MM.1S (cell line): ENCODE measurements around the gene PPP1R12B.
A peak's percentile ranks its signal among the peaks of the same experiment; 100 is the strongest.
"Not testable (repeated sequence)": the region's sequence is repeated elsewhere in the genome, so short reads cannot be mapped to it uniquely, and the experiment has no call there.

Source experiments
- DNase-seq: peaks from one replicate; pipeline ENCODE4 v3.0.0-alpha.2; 2015
- H2AFZ ChIP-seq: fragments of 300-600 bp; sonication (generic); 2 replicates; pipeline ENCODE4 v1.6.0; 2016; ENCODE audit warnings: antibody characterized with exemption, low read length
- H3F3A ChIP-seq: fragments of 300-600 bp; sonication (generic); 2 replicates; pipeline ENCODE4 v1.6.1; 2016; ENCODE audit warnings: mild to moderate bottlenecking, antibody characterized with exemption, low read length, moderate library complexity, mixed read lengths; ENCODE audit not compliant: insufficient read depth
- H3K27ac ChIP-seq: fragments of 300-600 bp; sonication (generic); 2 replicates; pipeline ENCODE4 v1.5.1; 2016; ENCODE audit warnings: mild to moderate bottlenecking, low read length
- H3K27me3 ChIP-seq: fragments of 300-600 bp; sonication (generic); replicated peaks from 2 replicates; pipeline ENCODE4 v1.6.0; 2016; ENCODE audit warnings: low read length; ENCODE audit not compliant: insufficient read depth
- H3K36me3 ChIP-seq: fragments of 300-600 bp; sonication (generic); replicated peaks from 2 replicates; pipeline ENCODE4 v1.6.1; 2016; ENCODE audit warnings: mild to moderate bottlenecking, low read length, mixed read lengths; ENCODE audit not compliant: insufficient read depth
- H3K4me1 ChIP-seq: fragments of 300-600 bp; sonication (generic); 2 replicates; pipeline ENCODE4 v1.6.1; 2016; ENCODE audit warnings: low read length, mixed read lengths
- H3K4me2 ChIP-seq: fragments of 300-600 bp; sonication (generic); 2 replicates; pipeline ENCODE4 v1.6.0; 2016; ENCODE audit warnings: low read depth, low read length
- H3K4me3 ChIP-seq: fragments of 300-600 bp; sonication (generic); 2 replicates; pipeline ENCODE4 v1.5.1; 2016; ENCODE audit warnings: low read length, mixed read lengths
- H3K79me2 ChIP-seq: fragments of 300-600 bp; sonication (generic); 2 replicates; pipeline ENCODE4 v1.6.1; 2016; ENCODE audit warnings: mixed run types, low read length, mixed read lengths
- H3K9ac ChIP-seq: fragments of 300-600 bp; sonication (generic); 2 replicates; pipeline ENCODE4 v1.6.1; 2016; ENCODE audit warnings: low read length, mixed read lengths
- H3K9me2 ChIP-seq: fragments of 300-600 bp; sonication (generic); replicated peaks from 2 replicates; pipeline ENCODE4 v1.6.1; 2016; ENCODE audit warnings: mild to moderate bottlenecking, low read length, mixed read lengths; ENCODE audit not compliant: insufficient read depth
- H3K9me3 ChIP-seq: fragments of 300-600 bp; sonication (generic); replicated peaks from 2 replicates; pipeline ENCODE4 v1.6.1; 2016; ENCODE audit warnings: mild to moderate bottlenecking, low read length, mixed read lengths; ENCODE audit not compliant: insufficient read depth
- H4K20me1 ChIP-seq: fragments of 300-600 bp; sonication (generic); 2 replicates; pipeline ENCODE4 v1.6.1; 2016; ENCODE audit warnings: mild to moderate bottlenecking, low read length, moderate library complexity, mixed read lengths; ENCODE audit not compliant: insufficient read depth
- EZH2 ChIP-seq: fragments of 300-600 bp; sonication (generic); optimal IDR thresholded peaks from 2 replicates; pipeline ENCODE3; 2017; ENCODE audit warnings: low read depth, mild to moderate bottlenecking, antibody characterized with exemption, low read length, mixed read lengths
- EZH2phosphoT487 ChIP-seq: fragments of 300-600 bp; sonication (generic); IDR thresholded peaks from 2 replicates; pipeline ENCODE4 v1.6.1; 2018; ENCODE audit warnings: antibody characterized with exemption, low read length
- TF ChIP-seq, protein P1 (sequence below): fragments of 300-600 bp; sonication (generic); IDR thresholded peaks from 2 replicates; pipeline ENCODE4 v1.5.1; 2016; ENCODE audit warnings: antibody characterized with exemption, low read length, mixed read lengths

The PPP1R12B gene

DNA sequence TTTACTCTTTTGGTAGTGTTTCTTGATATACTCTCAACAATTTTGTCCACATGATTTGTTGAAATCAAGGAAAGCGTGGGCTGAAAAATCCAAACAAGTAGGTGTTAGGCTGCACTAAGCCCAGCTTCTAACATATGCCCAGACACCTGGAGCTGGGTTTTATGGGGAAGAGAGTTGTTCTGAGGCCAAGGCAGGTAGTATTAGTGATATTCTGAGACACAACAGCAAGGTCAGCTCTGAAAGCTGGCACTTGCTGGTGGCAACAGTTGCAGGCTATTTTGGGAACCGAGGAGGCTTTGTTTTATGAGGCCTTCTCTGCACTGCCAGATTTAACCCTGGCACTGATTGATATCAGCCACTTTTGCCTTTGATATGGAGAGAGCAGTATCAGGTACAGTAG lies 61.8 kb downstream of the PPP1R12B start:
- not testable (repeated sequence) for H3K36me3 ChIP-seq, H2AFZ ChIP-seq, H3K27me3 ChIP-seq, H3K9me3 ChIP-seq, H3K9me2 ChIP-seq, H4K20me1 ChIP-seq
- peaks cover 14% of the 10 kb centered on the region for H3F3A ChIP-seq
- peak; percentile 73 for DNase-seq
- H3K4me3 ChIP-seq = peak overlapping the region; percentile 23; the same call in 1 of the 2 replicates
- H3K4me2 ChIP-seq = peak overlapping the region; percentile 73
- H3K79me2 ChIP-seq = peaks cover 44% of the 10 kb centered on the region
- H3K27ac ChIP-seq = peak overlapping the region; percentile 71; the same call in 1 of the 2 replicates
- peaks cover 21% of the 10 kb centered on the region for H3K4me1 ChIP-seq
- peak overlapping the region; percentile 9; the same call in 1 of the 2 replicates for H3K9ac ChIP-seq

DNA sequence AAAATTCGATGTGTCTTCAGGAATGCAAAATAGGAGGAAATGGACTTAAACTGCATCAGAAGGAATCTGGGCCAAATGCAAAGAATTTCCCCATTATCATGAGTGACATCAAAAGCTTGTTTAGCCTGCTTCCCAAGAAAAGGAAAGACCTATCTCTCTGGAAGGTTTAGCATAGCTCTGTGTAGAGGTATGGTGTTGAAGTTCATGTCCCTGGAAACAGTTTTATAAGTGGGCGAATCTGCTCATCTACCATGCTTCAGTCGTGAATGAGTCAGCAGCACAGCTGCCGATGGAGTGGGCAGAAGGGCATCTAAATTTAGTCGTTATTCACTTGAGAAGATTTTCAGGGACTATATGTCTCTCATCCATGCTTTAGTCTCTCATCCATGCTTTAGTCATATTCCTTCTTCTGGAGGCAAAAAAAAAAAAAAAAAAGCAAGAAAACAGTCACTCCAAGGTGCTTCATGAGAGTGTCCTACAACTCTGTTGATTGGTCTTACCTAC lies 62.4 kb downstream of the PPP1R12B start:
- not testable (repeated sequence) for DNase-seq, H4K20me1 ChIP-seq, H3K9me3 ChIP-seq, H3K27me3 ChIP-seq, H3K36me3 ChIP-seq, H3K9me2 ChIP-seq
- H3K9ac ChIP-seq = peak overlapping the region; percentile 18; the same call in 1 of the 2 replicates
- H3K4me3 ChIP-seq = peak overlapping the region; percentile 23
- H2AFZ ChIP-seq = peak overlapping the region; percentile 10; the same call in 1 of the 2 replicates
- peak overlapping the region; percentile 73 for H3K4me2 ChIP-seq
- H3K27ac ChIP-seq = peak overlapping the region; percentile 71; the same call in 1 of the 2 replicates
- peaks cover 44% of the 10 kb centered on the region for H3K79me2 ChIP-seq
- H3F3A ChIP-seq = peaks cover 14% of the 10 kb centered on the region
- H3K4me1 ChIP-seq = peaks cover 21% of the 10 kb centered on the region

DNA sequence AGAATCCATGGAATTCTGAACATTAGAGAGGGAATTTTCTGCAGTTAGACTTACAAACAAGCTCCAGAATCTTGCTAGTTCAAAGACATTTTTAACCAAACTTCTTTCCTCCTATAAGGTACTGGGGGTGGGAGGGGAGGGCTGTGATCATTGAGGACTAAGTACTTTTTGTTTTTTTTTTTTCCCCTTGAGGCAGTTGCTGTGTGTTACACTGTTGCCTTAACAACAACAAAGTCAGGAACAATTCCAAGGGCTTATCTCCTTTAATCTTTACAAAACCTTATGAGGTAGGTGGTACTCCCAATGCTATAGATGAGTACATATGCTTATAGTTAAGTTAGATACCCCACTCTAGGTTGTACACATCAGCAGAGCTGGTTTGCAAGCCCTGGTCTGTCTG lies 62.9 kb downstream of the PPP1R12B start:
- H3K9ac ChIP-seq = no peak overlapping the region
- no peaks in the 10 kb centered on the region for H3K9me3 ChIP-seq
- H3K4me2 ChIP-seq = peak overlapping the region; percentile 73; the same call in 1 of the 2 replicates
- H3F3A ChIP-seq = peaks cover 14% of the 10 kb centered on the region
- 0 out of 2 replicates have a peak overlapping the region, but pooled peaks have one; percentile 10 for H2AFZ ChIP-seq
- DNase-seq = no peak
- H3K4me1 ChIP-seq = peaks cover 21% of the 10 kb centered on the region
- no peaks in the 10 kb centered on the region for H3K36me3 ChIP-seq
- no peak overlapping the region for H3K4me3 ChIP-seq
- no peaks in the 10 kb centered on the region for H3K27me3 ChIP-seq
- TF ChIP-seq EZH2phosphoT487 = no peak
- no peak for TF ChIP-seq EZH2
- TF ChIP-seq, protein P1, sequence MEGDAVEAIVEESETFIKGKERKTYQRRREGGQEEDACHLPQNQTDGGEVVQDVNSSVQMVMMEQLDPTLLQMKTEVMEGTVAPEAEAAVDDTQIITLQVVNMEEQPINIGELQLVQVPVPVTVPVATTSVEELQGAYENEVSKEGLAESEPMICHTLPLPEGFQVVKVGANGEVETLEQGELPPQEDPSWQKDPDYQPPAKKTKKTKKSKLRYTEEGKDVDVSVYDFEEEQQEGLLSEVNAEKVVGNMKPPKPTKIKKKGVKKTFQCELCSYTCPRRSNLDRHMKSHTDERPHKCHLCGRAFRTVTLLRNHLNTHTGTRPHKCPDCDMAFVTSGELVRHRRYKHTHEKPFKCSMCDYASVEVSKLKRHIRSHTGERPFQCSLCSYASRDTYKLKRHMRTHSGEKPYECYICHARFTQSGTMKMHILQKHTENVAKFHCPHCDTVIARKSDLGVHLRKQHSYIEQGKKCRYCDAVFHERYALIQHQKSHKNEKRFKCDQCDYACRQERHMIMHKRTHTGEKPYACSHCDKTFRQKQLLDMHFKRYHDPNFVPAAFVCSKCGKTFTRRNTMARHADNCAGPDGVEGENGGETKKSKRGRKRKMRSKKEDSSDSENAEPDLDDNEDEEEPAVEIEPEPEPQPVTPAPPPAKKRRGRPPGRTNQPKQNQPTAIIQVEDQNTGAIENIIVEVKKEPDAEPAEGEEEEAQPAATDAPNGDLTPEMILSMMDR = no peak
- H4K20me1 ChIP-seq = no peaks in the 10 kb centered on the region
- H3K27ac ChIP-seq = peak overlapping the region; percentile 71; the same call in 1 of the 2 replicates
- no peaks in the 10 kb centered on the region for H3K9me2 ChIP-seq
- H3K79me2 ChIP-seq = peaks cover 40% of the 10 kb centered on the region

DNA sequence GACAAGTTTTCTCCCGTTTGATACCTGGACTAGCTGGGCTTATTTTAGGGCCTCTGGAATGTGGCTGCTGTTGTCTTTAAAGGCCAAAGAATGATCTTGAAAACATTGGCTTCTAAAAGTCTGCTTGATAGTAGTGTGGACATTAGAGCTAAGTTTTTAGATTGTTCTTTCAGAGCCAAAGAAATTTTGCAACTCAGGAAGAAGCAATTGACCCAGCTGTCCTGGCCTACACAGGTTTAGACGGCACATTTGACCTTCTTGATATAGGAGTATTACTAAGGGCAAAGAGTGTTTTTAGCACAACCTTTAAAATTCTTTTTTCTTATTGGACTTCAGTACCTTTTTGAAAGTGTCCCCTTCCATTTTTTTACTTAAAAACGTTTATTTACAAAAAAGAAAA lies 63.9 kb downstream of the PPP1R12B start:
- peaks cover 21% of the 10 kb centered on the region for H3K4me1 ChIP-seq
- peaks cover 32% of the 10 kb centered on the region for H3K79me2 ChIP-seq
- H3K4me3 ChIP-seq, H3K9me3 ChIP-seq, H3K9ac ChIP-seq, H3K9me2 ChIP-seq, H3K27ac ChIP-seq, H2AFZ ChIP-seq, H3K36me3 ChIP-seq, H3K27me3 ChIP-seq, H4K20me1 ChIP-seq, DNase-seq, H3K4me2 ChIP-seq: not testable (repeated sequence)
- H3F3A ChIP-seq = peaks cover 14% of the 10 kb centered on the region

DNA sequence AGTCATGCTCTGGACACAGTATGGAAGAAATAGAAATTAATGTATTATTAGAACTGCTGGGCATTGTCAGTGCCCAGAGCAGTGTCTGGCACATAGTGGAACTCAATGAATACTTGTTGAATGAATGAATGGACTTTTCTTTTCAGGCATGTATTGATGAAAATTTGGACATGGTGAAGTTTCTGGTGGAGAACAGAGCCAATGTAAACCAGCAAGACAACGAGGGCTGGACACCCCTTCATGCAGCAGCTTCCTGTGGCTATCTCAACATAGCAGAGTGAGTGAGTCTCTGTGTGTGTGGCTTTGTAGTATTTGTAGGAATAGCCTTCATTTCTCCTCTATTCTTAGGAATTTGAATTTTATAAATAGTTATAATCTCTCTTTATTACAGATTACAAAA lies 68.1 kb downstream of the PPP1R12B start:
- Histone ChIP-seq H3K79me2 (peaks cover 21% of the 10 kb centered on the region), H4K20me1 (no peaks in the 10 kb centered on the region), H3K27me3 (no peaks in the 10 kb centered on the region), H2AFZ (no peak overlapping the region), H3K4me2 (no peak overlapping the region), H3F3A (no peaks in the 10 kb centered on the region), H3K9me2 (no peaks in the 10 kb centered on the region), H3K9ac (no peak overlapping the region), H3K27ac (no peak overlapping the region), H3K4me1 (peaks cover 1% of the 10 kb centered on the region), H3K9me3 (no peaks in the 10 kb centered on the region), H3K4me3 (no peak overlapping the region), H3K36me3 (no peaks in the 10 kb centered on the region)
- TF ChIP-seq EZH2 = no peak
- no peak for TF ChIP-seq EZH2phosphoT487
- no peak for DNase-seq

DNA sequence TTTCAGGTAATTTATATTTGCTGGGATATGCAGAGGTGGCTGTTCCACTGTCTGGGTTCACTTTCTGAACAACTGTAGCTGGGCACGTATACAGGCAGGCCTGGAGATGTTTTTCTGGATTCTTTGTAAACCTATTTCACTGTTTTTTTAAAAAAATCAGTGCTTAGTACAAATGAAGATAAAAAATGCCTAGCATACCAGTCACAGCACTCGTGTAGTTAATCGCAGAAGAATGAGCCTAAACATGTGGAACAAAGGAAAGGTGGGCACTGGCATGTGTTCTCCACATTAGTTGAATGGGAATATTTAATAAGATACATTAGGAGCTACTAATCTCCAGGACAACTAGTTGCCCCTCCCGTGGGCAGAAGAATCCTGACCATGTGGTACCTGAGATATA lies 68.6 kb downstream of the PPP1R12B start:
- not testable (repeated sequence) for DNase-seq, H3K9ac ChIP-seq, H3F3A ChIP-seq, H3K4me2 ChIP-seq, H3K27ac ChIP-seq, H3K9me3 ChIP-seq, H3K4me1 ChIP-seq, H3K9me2 ChIP-seq, H3K4me3 ChIP-seq, H4K20me1 ChIP-seq, H3K27me3 ChIP-seq, H2AFZ ChIP-seq, H3K36me3 ChIP-seq
- H3K79me2 ChIP-seq = peaks cover 17% of the 10 kb centered on the region

DNA sequence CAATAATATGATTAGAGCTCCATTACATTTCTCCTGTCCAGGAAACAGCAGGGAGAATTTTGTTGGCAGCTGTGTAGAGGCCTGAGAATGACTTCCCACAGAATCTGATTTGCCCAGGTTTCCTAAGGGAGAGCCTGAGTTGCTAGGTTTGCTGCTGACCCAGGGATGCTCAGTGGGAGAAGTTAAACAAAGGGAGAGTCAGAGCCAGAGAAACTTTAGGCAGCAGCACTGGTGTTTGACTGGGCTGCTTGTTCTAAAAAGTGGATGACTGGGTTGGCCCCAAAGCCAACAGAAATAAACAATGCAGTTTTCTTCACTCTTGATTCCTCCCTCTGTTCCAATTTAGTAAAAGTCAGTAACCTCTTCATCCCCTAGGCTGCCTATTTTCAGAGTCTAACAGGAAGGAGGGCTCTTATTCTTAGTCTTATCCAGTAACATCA lies 69.3 kb downstream of the PPP1R12B start:
- peaks cover 17% of the 10 kb centered on the region for H3K79me2 ChIP-seq
- not testable (repeated sequence) for H3K9me2 ChIP-seq, H3K36me3 ChIP-seq, H3F3A ChIP-seq, H3K9ac ChIP-seq, H3K4me1 ChIP-seq, H3K9me3 ChIP-seq, H2AFZ ChIP-seq, H3K4me3 ChIP-seq, H3K27ac ChIP-seq, H3K27me3 ChIP-seq, H4K20me1 ChIP-seq, H3K4me2 ChIP-seq, DNase-seq
